ENCODE data around the gene CYTH3.

DNA sequence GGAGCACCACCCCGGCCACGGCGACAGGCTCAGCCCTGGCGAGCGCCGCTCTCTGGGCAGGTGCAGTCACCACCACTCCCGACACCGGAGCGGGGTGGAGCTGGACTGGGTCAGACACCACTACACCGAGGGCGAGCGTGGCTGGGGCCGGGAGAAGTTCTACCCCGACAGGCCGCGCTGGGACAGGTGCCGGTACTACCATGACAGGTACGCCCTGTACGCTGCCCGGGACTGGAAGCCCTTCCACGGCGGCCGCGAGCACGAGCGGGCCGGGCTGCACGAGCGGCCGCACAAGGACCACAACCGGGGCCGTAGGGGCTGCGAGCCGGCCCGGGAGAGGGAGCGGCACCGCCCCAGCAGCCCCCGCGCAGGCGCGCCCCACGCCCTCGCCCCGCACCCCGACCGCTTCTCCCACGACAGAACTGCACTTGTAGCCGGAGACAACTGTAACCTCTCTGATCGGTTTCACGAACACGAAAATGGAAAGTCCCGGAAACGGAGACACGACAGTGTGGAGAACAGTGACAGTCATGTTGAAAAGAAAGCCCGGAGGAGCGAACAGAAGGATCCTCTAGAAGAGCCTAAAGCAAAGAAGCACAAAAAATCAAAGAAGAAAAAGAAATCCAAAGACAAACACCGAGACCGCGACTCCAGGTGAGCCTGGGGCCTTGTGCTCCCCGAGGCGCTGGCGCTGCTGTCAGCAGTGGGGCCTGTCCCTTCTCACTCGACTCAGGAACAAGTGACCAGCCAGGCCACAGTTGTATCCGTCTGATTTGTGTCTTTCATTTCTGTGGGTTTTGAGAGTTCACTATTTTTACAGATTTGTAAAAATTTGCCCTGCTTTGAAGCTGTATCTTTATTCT lies 117.7 kb downstream of the CYTH3 start:
- no peak for TF ChIP-seq POLR2AphosphoS5 (IDR thresholded peaks at IDR 0.05)
- no peak for TF ChIP-seq CTCF (IDR thresholded peaks at IDR 0.05)
- TF ChIP-seq POLR2A (IDR thresholded peaks at IDR 0.05): no peak

Data from prostate gland (tissue), 2 donors.